Fibroblast of lung (primary cell): ENCODE results near the gene FRMD4A. TPM values are rescaled to one million over a fixed set of nuclear protein-coding genes. Genes with fewer than 3 reads are reported as not detected.

Source experiments
- DNase-seq, 2 donors: peaks; one replicate each; pipeline versions ENCODE4 v3.0.0 to v3.0.0-alpha.2; 2010; ENCODE audit warnings: low read depth in 2 of 2
- H2AFZ ChIP-seq: 2 replicates; pipeline ENCODE4 v1.5.1; 2012; ENCODE audit warnings: low read length, control low read depth, inconsistent platforms
- H3K27ac ChIP-seq: 2 replicates; pipeline ENCODE4 v1.5.1; 2011; ENCODE audit warnings: low read length, control low read depth; ENCODE audit not compliant: insufficient read depth
- H3K27me3 ChIP-seq: 2 replicates; pipeline ENCODE4 v1.5.1; 2011; ENCODE audit warnings: mild to moderate bottlenecking, low read length; ENCODE audit not compliant: control insufficient read depth, insufficient read depth
- H3K36me3 ChIP-seq: 2 replicates; pipeline ENCODE4 v1.5.1; 2011; ENCODE audit warnings: low read length; ENCODE audit not compliant: control insufficient read depth, insufficient read depth
- H3K4me1 ChIP-seq: 2 replicates; pipeline ENCODE4 v1.5.1; 2011; ENCODE audit warnings: low read length; ENCODE audit not compliant: control insufficient read depth, insufficient read depth; ENCODE audit errors: extremely low read depth
- H3K4me2 ChIP-seq: 2 replicates; pipeline ENCODE4 v1.5.1; 2011; ENCODE audit warnings: low read length, control low read depth; ENCODE audit not compliant: insufficient read depth; ENCODE audit errors: extremely low read depth
- H3K4me3 ChIP-seq, 4 experiments: fragments of 200-600 bp in 1 of 4; sonication (generic) in 1 of 4; replicated peaks in 1 of 4; 2 replicates each; pipeline ENCODE4 v1.5.1; 2011 to 2016; ENCODE audit warnings: low read length in 4 of 4, low read depth in 3 of 4, mild to moderate bottlenecking in 3 of 4, control low read depth in 2 of 4, inconsistent platforms in 1 of 4, mixed read lengths in 1 of 4; ENCODE audit not compliant: insufficient read depth in 1 of 4; ENCODE audit errors: control extremely low read depth in 1 of 4
- H3K79me2 ChIP-seq: 2 replicates; pipeline ENCODE4 v1.5.1; 2012; ENCODE audit warnings: mild to moderate bottlenecking, low read length, inconsistent platforms; ENCODE audit not compliant: control insufficient read depth, insufficient read depth
- H3K9ac ChIP-seq: 2 replicates; pipeline ENCODE4 v1.5.1; 2011; ENCODE audit warnings: mild to moderate bottlenecking, low read length, control low read depth; ENCODE audit not compliant: insufficient read depth
- H3K9me3 ChIP-seq: 2 replicates; pipeline ENCODE4 v1.5.1; 2012; ENCODE audit warnings: low read depth, low read length; ENCODE audit not compliant: control insufficient read depth, insufficient read depth
- H4K20me1 ChIP-seq: 2 replicates; pipeline ENCODE4 v1.5.1; 2011; ENCODE audit warnings: low read length; ENCODE audit not compliant: control insufficient read depth, insufficient read depth; ENCODE audit errors: extremely low read depth
- EZH2 ChIP-seq: IDR thresholded peaks from 2 replicates; pipeline ENCODE4 v1.5.1; 2012; ENCODE audit warnings: low read length, control low read depth, mild to moderate bottlenecking; ENCODE audit errors: missing control alignments
- polyA plus RNA-seq, 2 donors: library from polyadenylated mRNA; depleted of rRNA in 1 of 2; stranded (reverse) in 1 of 2; unstranded in 1 of 2; fragments of >200 nt; gene quantifications; 2 replicates each; pipeline ENCODE4 v1.2.1, GENCODE V29; 2011 to 2012; ENCODE audit warnings: missing spikeins in 1 of 2
- total RNA-seq: library from RNA; depleted of rRNA; stranded (reverse); fragments of >200 nt; gene quantifications from 2 replicates; pipeline ENCODE4 v1.2.1, GENCODE V29; 2014
- TF ChIP-seq, protein P1 (sequence below), 2 donors: IDR thresholded peaks in 1 of 2; conservative IDR thresholded peaks in 1 of 2; 1 replicate in 1 of 2; 2 replicates in 1 of 2; pipeline ENCODE4 v1.5.1; 2011 to 2012; ENCODE audit warnings: low read length in 2 of 2, control low read depth in 1 of 2, inconsistent platforms in 1 of 2, low read depth in 1 of 2, mild to moderate bottlenecking in 1 of 2

The FRMD4A gene
- total and polyA plus RNA-seq, 2 donors (not counting 1 experiment from before 2014, with no cell fraction given) = 26.9 to 63.6 TPM

DNA sequence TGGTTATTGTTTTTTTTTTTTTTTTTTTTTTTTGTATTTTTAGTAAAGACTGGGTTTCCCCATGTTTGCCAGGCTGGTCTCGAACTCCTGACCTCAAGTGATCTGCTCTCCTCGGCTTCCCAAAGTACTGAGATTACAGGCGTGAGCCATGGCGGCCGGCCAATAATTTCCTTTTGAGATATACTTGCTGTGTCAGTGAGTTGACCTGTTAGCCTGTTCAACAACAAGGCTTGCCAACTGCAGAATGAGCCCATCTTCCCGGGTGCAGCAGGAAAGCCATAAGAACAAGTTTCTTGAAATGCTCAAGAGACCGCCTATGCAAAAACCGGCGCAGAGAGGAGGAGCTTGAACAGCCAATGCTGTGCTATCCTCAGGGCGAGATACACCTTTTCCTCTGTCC, 631.5 kb downstream of the FRMD4A start:
- Histone ChIP-seq H4K20me1 (no peaks in the 10 kb centered on the region), H3K4me1 (peaks cover 8% of the 10 kb centered on the region), H3K79me2 (peaks cover 41% of the 10 kb centered on the region), H3K36me3 (peaks cover 38% of the 10 kb centered on the region), H3K4me3 (no peak overlapping the region), H3K27me3 (no peaks in the 10 kb centered on the region), H2AFZ (no peak overlapping the region), H3K9ac (no peak overlapping the region), H3K9me3 (no peaks in the 10 kb centered on the region), H3K4me2 (no peak overlapping the region), H3K27ac (no peak overlapping the region)
- DNase-seq = no peak
- TF ChIP-seq EZH2 = no peak
- TF ChIP-seq, protein P1, sequence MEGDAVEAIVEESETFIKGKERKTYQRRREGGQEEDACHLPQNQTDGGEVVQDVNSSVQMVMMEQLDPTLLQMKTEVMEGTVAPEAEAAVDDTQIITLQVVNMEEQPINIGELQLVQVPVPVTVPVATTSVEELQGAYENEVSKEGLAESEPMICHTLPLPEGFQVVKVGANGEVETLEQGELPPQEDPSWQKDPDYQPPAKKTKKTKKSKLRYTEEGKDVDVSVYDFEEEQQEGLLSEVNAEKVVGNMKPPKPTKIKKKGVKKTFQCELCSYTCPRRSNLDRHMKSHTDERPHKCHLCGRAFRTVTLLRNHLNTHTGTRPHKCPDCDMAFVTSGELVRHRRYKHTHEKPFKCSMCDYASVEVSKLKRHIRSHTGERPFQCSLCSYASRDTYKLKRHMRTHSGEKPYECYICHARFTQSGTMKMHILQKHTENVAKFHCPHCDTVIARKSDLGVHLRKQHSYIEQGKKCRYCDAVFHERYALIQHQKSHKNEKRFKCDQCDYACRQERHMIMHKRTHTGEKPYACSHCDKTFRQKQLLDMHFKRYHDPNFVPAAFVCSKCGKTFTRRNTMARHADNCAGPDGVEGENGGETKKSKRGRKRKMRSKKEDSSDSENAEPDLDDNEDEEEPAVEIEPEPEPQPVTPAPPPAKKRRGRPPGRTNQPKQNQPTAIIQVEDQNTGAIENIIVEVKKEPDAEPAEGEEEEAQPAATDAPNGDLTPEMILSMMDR (conservative IDR thresholded peaks at IDR 0.05 in 1 of 2, IDR thresholded peaks at IDR 0.05 in 1 of 2; ENCODE audit: low read depth in 1 of 2, low read length in 2 of 2) = no peak

- no peak overlapping the region for H3K4me2 ChIP-seq
- peaks cover 6% of the 10 kb centered on the region for H3K4me1 ChIP-seq
- H3K4me3 ChIP-seq = no peak overlapping the region
- no peak overlapping the region for H3K9ac ChIP-seq
- no peak overlapping the region for H3K27ac ChIP-seq
- peaks cover 31% of the 10 kb centered on the region for H3K79me2 ChIP-seq
- H3K27me3 ChIP-seq = no peaks in the 10 kb centered on the region
- no peaks in the 10 kb centered on the region for H3K9me3 ChIP-seq
- H2AFZ ChIP-seq = no peak overlapping the region
- peaks cover 40% of the 10 kb centered on the region for H3K36me3 ChIP-seq
- TF ChIP-seq, protein P1 (conservative IDR thresholded peaks at IDR 0.05 in 1 of 2, IDR thresholded peaks at IDR 0.05 in 1 of 2; ENCODE audit: low read depth in 1 of 2, low read length in 2 of 2) = no peak
- no peak for TF ChIP-seq EZH2
- H4K20me1 ChIP-seq = no peaks in the 10 kb centered on the region
- DNase-seq = peak in 1 of 2 donors; percentile 43
Observed at GRCh38 chr10:13698217-13698616, 632.5 kb downstream of the FRMD4A start.

GRCh38 chr10:13696071-13696470, 634.7 kb downstream of the FRMD4A start:
- no peak overlapping the region for H3K4me3 ChIP-seq
- peaks cover 6% of the 10 kb centered on the region for H3K4me1 ChIP-seq
- no peaks in the 10 kb centered on the region for H3K27me3 ChIP-seq
- H3K79me2 ChIP-seq = peaks cover 15% of the 10 kb centered on the region
- TF ChIP-seq EZH2 = no peak
- TF ChIP-seq, protein P1 (conservative IDR thresholded peaks at IDR 0.05 in 1 of 2, IDR thresholded peaks at IDR 0.05 in 1 of 2; ENCODE audit: low read depth in 1 of 2, low read length in 2 of 2) = no peak
- DNase-seq = no peak
- no peaks in the 10 kb centered on the region for H4K20me1 ChIP-seq
- H3K9ac ChIP-seq = no peak overlapping the region
- peaks cover 34% of the 10 kb centered on the region for H3K36me3 ChIP-seq
- H3K27ac ChIP-seq = peak overlapping the region; percentile 15
- H3K4me2 ChIP-seq = no peak overlapping the region
- H2AFZ ChIP-seq = no peak overlapping the region
- no peaks in the 10 kb centered on the region for H3K9me3 ChIP-seq
